GM23338 (cell line): ENCODE data around the gene GABRB3. TPM values are rescaled to one million over a fixed set of nuclear protein-coding genes. Genes with fewer than 3 reads are reported as not detected.

Source experiments
- ATAC-seq: fragments of 200-7000 bp; cut with Tn5 transposase; 3 replicates; pipeline ENCODE4 v1.9.1; 2020
- DNase-seq: peaks from one replicate; pipeline ENCODE4 v3.0.0-alpha.2; 2015; ENCODE audit warnings: low spot score
- H2AFZ ChIP-seq: fragments of 200-600 bp; sonication (generic); 2 replicates; pipeline ENCODE4 v1.8.0; 2016; ENCODE audit warnings: antibody characterized with exemption, mild to moderate bottlenecking, moderate library complexity
- H3F3A ChIP-seq: fragments of 200-600 bp; sonication (generic); replicated peaks from 2 replicates; pipeline ENCODE4 v1.8.0; 2017; ENCODE audit warnings: antibody characterized with exemption, mixed run types, low read depth
- H3K27ac ChIP-seq: fragments of 200-600 bp; sonication (generic); 2 replicates; pipeline ENCODE4 v1.6.1; 2016; ENCODE audit warnings: low read depth
- H3K27me3 ChIP-seq: fragments of 200-600 bp; sonication (generic); 2 replicates; pipeline ENCODE4 v1.8.0; 2016; ENCODE audit warnings: mild to moderate bottlenecking, mixed run types, moderate library complexity; ENCODE audit not compliant: insufficient read depth
- H3K36me3 ChIP-seq: fragments of 200-600 bp; sonication (generic); 2 replicates; pipeline ENCODE4 v1.8.0; 2016; ENCODE audit warnings: mild to moderate bottlenecking; ENCODE audit not compliant: insufficient read depth
- H3K4me1 ChIP-seq: fragments of 200-600 bp; sonication (generic); 2 replicates; pipeline ENCODE4 v1.8.0; 2016; ENCODE audit warnings: mild to moderate bottlenecking, moderate library complexity; ENCODE audit not compliant: insufficient read depth
- H3K4me2 ChIP-seq: fragments of 200-600 bp; sonication (generic); 2 replicates; pipeline ENCODE4 v1.7.1; 2017; ENCODE audit warnings: mixed run types
- H3K4me3 ChIP-seq: fragments of 200-600 bp; sonication (generic); 2 replicates; pipeline ENCODE4 v1.6.1; 2016; ENCODE audit warnings: mixed run types
- H3K79me2 ChIP-seq: fragments of 200-600 bp; sonication (generic); replicated peaks from 2 replicates; pipeline ENCODE4 v1.8.0; 2017; ENCODE audit warnings: mild to moderate bottlenecking; ENCODE audit not compliant: insufficient read depth
- H3K9me2 ChIP-seq: fragments of 200-600 bp; sonication (generic); 2 replicates; pipeline ENCODE4 v1.8.0; 2017; ENCODE audit not compliant: insufficient read depth
- H4K20me1 ChIP-seq: fragments of 200-600 bp; sonication (generic); replicated peaks from 2 replicates; pipeline ENCODE4 v1.8.0; 2017; ENCODE audit warnings: mild to moderate bottlenecking; ENCODE audit not compliant: insufficient read depth
- H3K27ac Mint-ChIP-seq: 2 replicates; pipeline ENCODE4 v1.8.0; 2020; ENCODE audit warnings: inconsistent platforms, mild to moderate bottlenecking, moderate library complexity, mixed read lengths
- H3K27me3 Mint-ChIP-seq: 3 replicates; pipeline ENCODE4 v1.8.0; 2022; ENCODE audit warnings: low read depth, mild to moderate bottlenecking, moderate library complexity, mixed read lengths, inconsistent platforms; ENCODE audit not compliant: insufficient read depth, poor library complexity
- H3K36me3 Mint-ChIP-seq: 3 replicates; pipeline ENCODE4 v1.8.0; 2021; ENCODE audit warnings: low read depth, mild to moderate bottlenecking, inconsistent platforms, moderate library complexity, mixed read lengths
- H3K4me1 Mint-ChIP-seq: 3 replicates; pipeline ENCODE4 v1.8.0; 2020; ENCODE audit warnings: mild to moderate bottlenecking, inconsistent platforms, mixed read lengths
- H3K4me3 Mint-ChIP-seq: 3 replicates; pipeline ENCODE4 v1.8.0; 2021; ENCODE audit warnings: moderate library complexity, mild to moderate bottlenecking, inconsistent platforms, mixed read lengths
- H3K9me3 Mint-ChIP-seq: 3 replicates; pipeline ENCODE4 v1.8.0; 2020; ENCODE audit warnings: moderate library complexity, mild to moderate bottlenecking, inconsistent platforms, mixed read lengths
- CREB1 ChIP-seq: fragments of 250-450 bp; sonication (Bioruptor Pico); IDR thresholded peaks from 2 replicates; pipeline ENCODE4 v1.5.0; 2020; ENCODE audit warnings: low read depth, mild to moderate bottlenecking, moderate library complexity
- CTCF ChIP-seq, 2 experiments: fragments of 200-600 bp in 1 of 2; sonication (generic) in 1 of 2; conservative IDR thresholded peaks; 2 replicates each; pipeline versions ENCODE4 v1.5.1 to v1.6.1; 2016 to 2017; ENCODE audit warnings: antibody characterized with exemption in 2 of 2, low read depth in 2 of 2, mild to moderate bottlenecking in 2 of 2, moderate library complexity in 1 of 2
- ETS1 ChIP-seq: IDR thresholded peaks from 2 replicates; pipeline ENCODE4 v1.6.1; 2016; ENCODE audit warnings: antibody characterized with exemption
- EZH2 ChIP-seq: fragments of 200-600 bp; sonication (generic); IDR thresholded peaks from one replicate; pipeline ENCODE4 v1.8.0; 2017; ENCODE audit warnings: antibody characterized with exemption, mild to moderate bottlenecking, low read depth; ENCODE audit not compliant: unreplicated experiment
- EZH2phosphoT487 ChIP-seq: fragments of 200-600 bp; sonication (generic); IDR thresholded peaks from one replicate; pipeline ENCODE4 v1.8.1; 2018; ENCODE audit warnings: antibody characterized with exemption; ENCODE audit not compliant: unreplicated experiment
- JUNB ChIP-seq: IDR thresholded peaks from one replicate; pipeline ENCODE4 v1.6.1; 2016; ENCODE audit warnings: antibody characterized with exemption; ENCODE audit not compliant: unreplicated experiment
- NANOG ChIP-seq: IDR thresholded peaks from 2 replicates; pipeline ENCODE4 v1.6.1; 2016; ENCODE audit warnings: antibody characterized with exemption, borderline replicate concordance
- REST ChIP-seq: IDR thresholded peaks from one replicate; pipeline ENCODE4 v1.6.1; 2018; ENCODE audit warnings: antibody characterized with exemption; ENCODE audit not compliant: unreplicated experiment
- STAT1 ChIP-seq: IDR thresholded peaks from one replicate; pipeline ENCODE4 v1.6.1; 2016; ENCODE audit warnings: antibody characterized with exemption; ENCODE audit not compliant: unreplicated experiment
- ZNF114 ChIP-seq: fragments of 250-450 bp; sonication (Bioruptor Pico); IDR thresholded peaks from 2 replicates; pipeline ENCODE4 v1.5.0; 2020; ENCODE audit warnings: mild to moderate bottlenecking, moderate library complexity
- ZNF331 ChIP-seq: fragments of 250-450 bp; sonication (Bioruptor Pico); IDR thresholded peaks from 2 replicates; pipeline ENCODE4 v1.5.0; 2020; ENCODE audit warnings: low read depth, mild to moderate bottlenecking, moderate library complexity
- ZNF462 ChIP-seq: fragments of 250-450 bp; sonication (Bioruptor Pico); IDR thresholded peaks from 2 replicates; pipeline ENCODE4 v1.5.0; 2020; ENCODE audit warnings: mild to moderate bottlenecking, moderate library complexity
- polyA plus RNA-seq: library from polyadenylated mRNA; unstranded; fragments of >200 nt; fragmentation: Nextera tagmentation; extraction: Ambion mirVana; gene quantifications from 2 replicates; pipeline ENCODE4 v1.2.1, GENCODE V29; 2016
- total RNA-seq: library from RNA; depleted of rRNA; stranded (reverse); fragments of >200 nt; shearing (Covaris generic); gene quantifications from 2 replicates; pipeline ENCODE4 v1.2.3, GENCODE V29; 2014

The GABRB3 gene
- total and polyA plus RNA-seq, 2 experiments from 2014 or later = 56.5 to 131 TPM

GRCh38 chr15:26661107-26661506 lies 111.8 kb downstream of the GABRB3 start:
- Mint-ChIP-seq H3K36me3 (peaks cover 15% of the 10 kb centered on the region), H3K27ac (peak overlapping the region; percentile 17), H3K4me3 (no peak overlapping the region), H3K4me1 (peaks cover 69% of the 10 kb centered on the region), H3K27me3 (peaks cover 5% of the 10 kb centered on the region), H3K9me3 (no peaks in the 10 kb centered on the region)
- Histone ChIP-seq H3F3A (0 out of 2 replicates have a peak, but pooled peaks cover under 1% of the 10 kb centered on the region), H2AFZ (no peak overlapping the region), H3K4me2 (no peak overlapping the region), H4K20me1 (peaks cover 19% of the 10 kb centered on the region), H3K9me2 (no peaks in the 10 kb centered on the region), H3K79me2 (peaks cover 99% of the 10 kb centered on the region), H3K27me3 (no peaks in the 10 kb centered on the region), H3K27ac (no peak overlapping the region), H3K4me1 (peaks cover 39% of the 10 kb centered on the region), H3K36me3 (no peaks in the 10 kb centered on the region), H3K4me3 (no peak overlapping the region)
- TF ChIP-seq STAT1 (no peak), ZNF114 (no peak), ZNF331 (no peak), CREB1 (CRISPR knock-in tag) (no peak), CTCF (conservative IDR thresholded peaks at IDR 0.05; ENCODE audit: low read depth in 2 of 2) (no peak), JUNB (no peak), ETS1 (no peak), ZNF462 (CRISPR knock-in tag) (no peak), REST (no peak), EZH2 (no peak), EZH2phosphoT487 (no peak), NANOG (no peak)
- no peak for ATAC-seq
- no peak for DNase-seq
